Stimulated activated CD8-positive, alpha-beta memory T cell treated with anti-CD3 and anti-CD28 coated beads, Interleukin-7, amount 100 ng/mL, for 48 hours (primary cell): ENCODE results near the gene SAMD1.

Experiments used
- DNase-seq, 2 donors: peaks; one replicate each; pipeline ENCODE4 v3.0.0-alpha.2; 2020; ENCODE audit warnings: low read depth in 1 of 2; ENCODE audit errors: extremely low read depth in 1 of 2

The SAMD1 gene

DNA sequence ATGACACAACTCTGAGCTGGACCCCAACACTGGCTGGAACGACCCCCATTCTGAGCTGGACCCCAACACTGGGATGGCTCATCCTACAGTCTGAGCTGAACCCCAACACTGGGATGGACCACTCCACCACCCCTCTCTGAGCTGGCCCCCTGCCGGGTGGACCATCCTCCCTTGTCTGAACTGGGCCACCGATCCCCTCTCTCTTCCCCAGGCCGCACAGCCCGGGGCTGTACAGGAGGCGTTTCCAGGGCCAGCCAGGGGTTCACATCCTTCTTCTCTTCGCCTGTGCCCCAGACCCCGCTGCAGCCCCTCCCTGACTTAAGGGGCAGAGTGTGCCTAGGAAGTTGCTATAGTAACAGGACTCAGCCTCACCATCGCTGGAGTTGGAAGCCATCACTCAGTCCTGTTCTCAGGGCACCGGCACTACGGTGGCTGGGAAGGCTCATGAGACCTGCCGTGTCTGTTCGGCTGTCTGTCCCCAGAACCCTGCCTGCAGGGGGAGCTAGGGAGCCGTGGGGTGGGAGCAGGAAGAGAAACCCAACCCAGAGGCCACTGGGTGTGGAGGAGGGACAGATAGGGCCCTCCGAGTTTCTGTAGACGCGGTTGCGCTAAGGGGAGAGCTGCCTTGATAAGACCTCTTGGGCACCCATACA, 23.3 kb upstream of the SAMD1 start:
- DNase-seq, result peak in 1 of 2 donors; percentile 37

DNA sequence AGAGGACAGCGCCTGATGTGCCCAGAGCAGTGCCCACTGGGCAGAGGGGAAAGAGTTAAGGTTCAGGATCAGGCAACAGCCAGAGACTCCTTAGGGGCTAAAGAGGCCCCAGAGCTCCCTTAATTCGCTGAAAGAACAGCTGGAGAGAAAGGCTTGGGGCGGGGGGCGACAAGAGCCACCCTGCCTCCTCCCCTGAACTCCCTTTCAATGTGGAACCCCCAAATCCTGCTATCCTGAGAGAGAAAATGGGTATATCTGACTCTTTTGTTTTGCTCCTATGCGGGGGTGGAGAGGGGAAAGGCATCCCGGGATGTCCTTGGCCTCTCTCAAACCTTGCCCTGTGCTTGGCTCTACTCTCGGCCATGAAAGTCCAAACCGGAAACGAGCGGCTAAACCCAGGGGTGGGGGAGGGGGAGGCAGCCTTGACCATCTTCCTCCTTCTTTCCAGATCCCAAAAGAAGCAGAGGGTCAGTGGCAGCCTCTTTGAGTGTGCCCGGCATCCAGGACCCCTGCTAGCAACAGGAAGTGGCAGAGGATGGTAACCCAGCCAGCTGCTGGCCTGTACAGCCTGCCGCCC, 22.3 kb upstream of the SAMD1 start:
- DNase-seq, result no peak

GRCh38 chr19:14112051-14112808, 21.7 kb upstream of the SAMD1 start:
- DNase-seq, result no peak

DNA sequence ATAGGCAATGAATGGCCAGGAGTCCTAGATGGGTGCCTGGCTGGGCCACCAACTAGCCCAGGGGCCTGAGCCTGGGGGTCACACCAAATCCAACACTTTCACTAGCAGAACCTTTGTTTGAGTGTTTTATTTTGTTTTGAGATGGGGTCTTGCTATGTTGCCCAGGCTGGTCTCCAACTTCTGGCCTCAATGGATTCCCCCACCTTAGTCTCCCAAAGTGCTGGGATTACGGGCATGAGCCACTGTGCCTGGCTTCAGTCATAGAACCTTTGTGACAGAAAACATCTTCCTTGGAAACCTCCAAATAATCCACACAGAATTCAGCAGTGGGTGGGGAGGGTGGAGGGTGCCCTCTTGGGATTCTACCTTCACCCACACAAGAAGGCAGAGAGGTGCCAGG, 20.9 kb upstream of the SAMD1 start:
- DNase-seq, result no peak

GRCh38 chr19:14110650-14111049, 20.1 kb upstream of the SAMD1 start:
- DNase-seq, result no peak

GRCh38 chr19:14107581-14108461, 17.3 kb upstream of the SAMD1 start:
- DNase-seq, result no peak

DNA sequence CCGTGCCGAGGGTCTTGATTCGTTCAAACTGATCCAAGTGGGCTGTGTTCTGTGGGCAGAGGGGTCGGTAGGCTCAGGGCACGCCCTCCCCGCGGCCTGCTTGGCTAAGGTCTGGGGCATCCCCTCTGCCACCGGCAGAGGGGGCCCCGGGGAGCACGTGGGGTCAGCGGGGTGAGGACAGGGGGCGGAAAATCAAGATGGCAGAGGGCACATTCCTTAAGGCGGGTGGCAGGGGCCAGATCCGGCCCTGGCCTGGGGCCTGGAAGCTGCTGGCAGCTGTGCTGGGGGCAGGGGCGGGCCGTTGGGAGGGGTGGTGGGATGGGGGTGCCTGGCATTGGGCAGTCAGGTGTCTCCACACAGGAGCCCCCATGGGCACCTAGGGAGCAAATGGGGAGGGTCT, 16.3 kb upstream of the SAMD1 start:
- DNase-seq, result no peak

GRCh38 chr19:14105680-14106079, 15.1 kb upstream of the SAMD1 start:
- DNase-seq, result no peak

GRCh38 chr19:14103310-14103709, 12.8 kb upstream of the SAMD1 start:
- DNase-seq, result no peak

DNA sequence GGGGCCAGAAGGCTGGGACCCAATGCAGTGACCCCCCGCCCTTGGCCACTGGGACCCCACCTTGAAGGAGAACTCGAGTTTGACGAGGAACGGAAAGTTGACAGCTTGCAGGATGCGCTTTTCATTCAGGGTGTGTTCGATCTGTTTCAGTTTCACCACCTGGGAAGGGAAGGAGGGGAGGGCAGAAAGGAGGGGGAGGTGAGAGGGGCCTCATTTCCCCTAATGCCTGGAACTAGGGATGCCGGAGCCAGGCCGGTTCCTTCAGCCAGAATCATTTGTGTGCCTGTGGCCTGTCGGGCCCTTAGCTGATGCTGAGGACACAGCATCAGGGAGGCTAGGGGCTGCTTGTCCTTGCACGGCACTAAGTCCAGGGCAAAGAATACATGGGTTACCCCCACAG, 12.2 kb upstream of the SAMD1 start:
- no peak for DNase-seq

DNA sequence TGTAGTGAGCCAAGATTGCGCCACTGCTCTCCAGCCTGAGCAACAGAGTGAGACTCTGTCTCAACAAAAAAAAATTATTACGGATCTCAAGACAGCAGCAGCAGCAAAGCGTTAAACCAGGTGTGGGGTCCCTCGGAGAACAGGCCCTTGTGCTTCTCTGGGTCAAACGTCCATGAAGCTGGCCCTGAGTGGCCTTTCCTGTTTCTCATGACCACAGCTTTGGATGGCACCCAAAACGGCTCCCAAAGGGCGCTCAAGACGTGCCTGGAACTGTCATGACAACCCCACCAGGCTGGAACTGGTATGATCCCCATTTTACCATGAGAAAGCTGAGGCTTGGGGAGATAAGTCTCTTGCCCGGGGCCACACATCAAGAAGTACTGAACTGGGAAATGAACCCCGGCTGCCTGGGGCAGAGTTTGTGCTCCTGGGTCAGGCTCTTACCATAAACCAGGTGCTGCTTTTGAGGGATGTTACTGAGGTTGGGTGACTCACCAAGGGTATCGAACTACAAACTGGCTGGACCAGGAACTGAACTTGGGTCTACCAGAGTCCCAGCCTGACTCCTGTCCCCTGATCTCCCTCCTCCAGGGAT, 11.6 kb upstream of the SAMD1 start:
- DNase-seq, result no peak

DNA sequence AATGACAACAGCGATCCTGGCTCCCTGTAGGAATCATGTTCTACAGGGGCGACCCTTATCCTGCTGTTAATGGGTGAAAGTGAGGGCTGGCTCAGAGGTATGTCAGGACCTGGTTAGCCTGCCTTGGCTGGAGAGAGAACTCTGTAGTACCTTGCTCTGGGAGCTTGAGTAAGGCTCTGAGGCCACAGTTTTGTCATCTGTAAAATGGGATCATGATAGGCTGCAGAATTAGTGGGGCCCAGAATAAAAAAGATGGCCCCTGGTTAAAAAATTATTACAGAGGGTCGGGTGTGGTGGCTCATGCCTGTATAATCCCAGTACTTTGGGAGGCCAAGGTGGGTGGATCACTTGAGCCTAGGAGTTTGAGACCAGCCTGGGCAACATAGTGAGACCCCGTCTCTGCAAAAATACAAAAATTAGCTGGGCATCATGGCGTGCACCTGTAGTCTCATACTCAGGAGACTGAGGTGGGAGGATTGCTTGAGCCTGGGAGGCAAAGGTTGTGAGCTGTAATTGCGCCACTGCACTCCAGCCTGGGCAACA, 10.5 kb upstream of the SAMD1 start:
- DNase-seq, result no peak

DNA sequence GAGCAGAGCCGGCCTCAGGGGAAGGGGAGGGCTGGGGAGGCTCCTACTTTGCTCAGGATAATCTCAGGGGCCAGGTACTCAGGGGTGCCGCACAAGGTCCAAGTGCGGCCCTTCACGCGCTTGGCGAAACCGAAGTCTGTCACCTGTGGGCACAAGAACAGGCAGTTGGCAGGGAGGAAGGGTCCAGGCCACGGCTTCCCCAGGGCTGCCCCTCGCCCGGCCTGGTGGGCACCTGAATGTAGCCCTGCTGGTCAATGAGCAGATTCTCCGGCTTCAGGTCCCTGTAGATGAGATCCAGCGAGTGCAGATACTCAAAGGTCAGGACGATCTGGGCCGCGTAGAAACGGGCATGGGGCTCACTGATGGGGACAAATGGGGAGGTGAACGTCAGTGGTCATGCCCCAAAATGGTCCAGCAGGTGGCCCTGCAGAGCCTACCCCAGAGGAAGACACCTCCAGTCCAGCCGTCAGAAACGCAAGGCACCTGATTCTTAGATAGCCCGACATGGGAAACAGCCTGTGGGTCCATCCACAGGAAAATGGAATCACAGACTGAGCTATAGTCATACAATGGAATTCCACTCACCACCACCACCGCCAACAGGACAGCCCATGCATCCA, 7.1 kb upstream of the SAMD1 start:
- DNase-seq, result no peak

DNA sequence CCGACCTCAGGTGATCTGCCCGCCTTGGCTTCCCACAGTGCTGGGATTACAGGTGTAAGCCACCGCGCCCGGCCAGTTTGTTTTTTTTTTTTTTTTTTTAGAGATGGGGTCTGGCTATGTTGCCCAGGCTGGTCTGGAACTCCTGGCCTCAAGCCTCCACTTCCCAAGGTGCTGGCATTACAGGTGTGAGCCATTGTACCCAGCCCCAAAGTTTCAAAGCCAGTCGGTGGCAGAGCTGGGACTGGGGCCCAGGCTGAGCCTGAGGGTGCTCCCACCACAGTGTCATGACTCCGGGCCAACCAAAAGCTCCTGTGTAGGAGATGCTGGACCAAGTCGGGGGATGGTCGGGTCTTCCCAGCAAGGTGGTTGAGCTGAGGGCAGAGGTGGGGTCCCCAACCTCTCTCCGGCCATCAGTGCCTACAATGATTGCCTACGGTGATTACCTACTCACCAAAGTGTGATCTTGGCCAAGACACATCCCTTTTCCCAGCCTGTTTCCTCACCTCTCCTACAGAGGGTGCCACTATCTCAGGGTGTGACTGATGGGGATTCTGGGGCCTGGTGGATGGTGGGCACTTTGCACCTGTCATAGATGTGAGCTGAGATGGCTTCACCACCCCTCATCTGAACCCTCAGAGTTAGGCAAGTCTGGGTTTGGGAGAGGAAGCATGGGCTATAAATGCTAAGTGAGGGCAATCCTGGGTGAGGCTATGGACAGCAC, 5.9 kb upstream of the SAMD1 start:
- no peak for DNase-seq

- no peak for DNase-seq
Observed at GRCh38 chr19:14094854-14095253, 4.3 kb upstream of the SAMD1 start.

- DNase-seq, result no peak
Observed at GRCh38 chr19:14093117-14093823, 2.7 kb upstream of the SAMD1 start.

DNA sequence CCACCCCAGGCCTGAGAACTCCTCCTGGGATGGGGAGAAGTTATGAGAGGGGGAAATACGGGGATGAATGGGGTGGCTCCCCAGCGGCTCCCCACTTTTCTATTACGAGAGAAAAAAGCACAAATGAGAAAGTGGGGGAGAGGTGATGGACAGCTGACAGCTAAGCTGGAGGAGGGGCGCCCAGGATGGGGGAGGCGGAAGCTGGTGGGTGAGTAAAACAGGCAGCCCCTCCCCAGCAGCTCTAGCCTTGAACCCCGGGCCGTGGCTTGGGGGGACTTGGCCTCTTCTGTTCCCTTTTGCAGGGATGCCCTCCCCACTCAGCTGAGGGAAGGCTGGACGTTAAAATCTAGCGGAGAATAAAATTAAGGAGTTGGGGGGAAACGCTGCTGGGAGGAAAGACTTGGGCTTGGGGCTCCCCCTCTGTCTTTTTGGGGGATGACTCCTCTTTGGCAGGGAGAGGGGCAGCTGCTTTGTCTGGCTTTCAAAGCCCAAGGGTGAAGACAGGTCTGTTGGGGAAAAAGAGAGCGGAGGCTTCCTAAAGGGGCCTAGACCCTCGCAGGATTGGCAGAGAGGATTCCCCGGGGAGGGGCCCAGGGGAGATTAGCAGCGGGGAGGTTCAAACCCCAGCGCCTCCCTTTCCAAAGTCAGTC, 1.4 kb upstream of the SAMD1 start:
- DNase-seq, result no peak

DNA sequence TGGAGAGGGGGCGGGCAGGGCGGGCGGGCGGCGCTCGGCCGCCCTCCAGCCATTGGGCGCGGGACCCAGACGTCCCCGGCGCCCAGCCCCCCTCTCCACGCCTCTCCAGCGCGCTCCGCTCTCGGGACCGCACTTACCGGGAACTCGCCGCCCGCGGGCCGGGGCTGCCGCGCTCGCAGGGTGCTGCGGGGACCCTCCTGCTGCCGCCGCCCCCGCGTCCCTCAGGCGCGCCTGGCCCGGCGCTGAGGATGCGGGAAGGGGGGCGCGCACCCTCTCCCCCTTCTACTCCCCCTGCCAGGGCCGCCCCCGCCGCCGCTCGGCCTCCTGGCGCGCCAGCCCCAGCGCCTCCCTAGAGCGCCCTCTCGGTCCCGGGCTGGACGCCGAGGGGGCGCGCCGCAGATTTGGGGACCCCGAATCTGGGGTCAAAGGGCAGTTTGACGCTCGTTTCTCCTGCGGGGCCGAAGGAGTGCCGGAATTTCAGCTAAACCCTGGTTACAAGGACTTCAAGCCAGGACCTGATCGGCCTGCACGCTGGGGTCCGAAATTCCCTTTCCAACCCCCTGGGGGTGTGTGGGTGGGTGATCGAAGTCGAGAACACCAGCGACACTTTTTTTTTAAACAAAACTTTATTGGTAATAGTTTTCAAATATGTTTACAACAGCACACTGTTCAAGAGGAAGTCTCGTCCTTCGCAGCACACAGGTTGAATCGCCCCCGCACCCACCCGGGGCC, 696 bp upstream of the SAMD1 start:
- DNase-seq, result peak; percentile 25 to 57
